ENCODE measurements around the gene ANKRD13D.

Gene ANKRD13D

GRCh38 chr11:67262731-67263675 lies 26.1 kb upstream of the ANKRD13D start:
- peak; percentile 85 for DNase-seq

- DNase-seq, result no peak
These were observed 24.8 kb upstream of the ANKRD13D start for GRCh38 chr11:67264260-67264659.

GRCh38 chr11:67264877-67265632 lies 24.0 kb upstream of the ANKRD13D start:
- DNase-seq, result no peak

DNA sequence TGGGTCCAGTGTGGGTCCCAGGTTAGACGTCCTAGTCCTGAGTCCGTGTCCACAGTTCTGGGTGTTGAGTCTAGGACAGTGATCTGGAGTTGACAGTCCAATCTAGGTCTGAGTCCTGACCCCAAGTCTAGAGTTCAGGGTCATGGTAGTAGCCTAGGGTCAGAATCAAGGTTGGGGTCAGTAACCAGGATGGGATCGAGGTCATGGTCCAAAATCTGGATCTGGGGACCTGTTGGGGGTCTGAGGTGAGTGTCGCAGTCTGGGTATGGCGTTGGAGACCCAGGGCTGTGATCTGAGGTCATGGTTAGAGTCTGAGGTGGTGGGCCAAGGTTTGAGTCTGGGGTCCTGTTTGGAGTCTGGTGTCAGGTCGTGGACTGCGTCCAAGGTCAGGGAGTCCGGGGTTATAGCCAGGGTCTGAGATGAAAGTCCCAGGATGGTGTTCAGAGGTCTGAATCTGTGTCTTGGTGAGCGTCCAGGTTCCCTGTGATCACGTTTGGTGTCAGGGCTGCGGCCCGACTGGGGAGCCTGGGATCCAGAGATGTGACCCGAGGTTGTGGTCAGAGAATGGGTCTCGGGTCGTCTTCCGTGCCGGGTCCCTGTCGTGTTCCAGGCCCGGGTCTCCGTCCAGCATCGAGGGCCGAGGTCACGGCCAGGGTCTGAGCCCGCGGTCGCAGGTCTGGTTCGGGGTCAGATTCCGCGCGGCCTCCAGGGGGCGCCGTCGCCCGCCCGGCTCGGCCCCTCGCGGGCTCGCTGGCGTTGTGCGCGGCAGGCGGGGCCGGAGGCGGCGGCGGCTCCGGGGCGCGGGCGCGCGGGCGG lies 23.3 kb upstream of the ANKRD13D start:
- DNase-seq, result peak; percentile 86

GRCh38 chr11:67266449-67267187 lies 22.5 kb upstream of the ANKRD13D start, which contains the start of gene GRK2:
TSS of gene GRK2 (plus strand) at chr11:67266473. CDS start at chr11:67266700, 227 bp downstream.
- DNase-seq, result no peak

- peak; percentile 59 for DNase-seq
These were observed 21.7 kb upstream of the ANKRD13D start for GRCh38 chr11:67267188-67268080.

DNA sequence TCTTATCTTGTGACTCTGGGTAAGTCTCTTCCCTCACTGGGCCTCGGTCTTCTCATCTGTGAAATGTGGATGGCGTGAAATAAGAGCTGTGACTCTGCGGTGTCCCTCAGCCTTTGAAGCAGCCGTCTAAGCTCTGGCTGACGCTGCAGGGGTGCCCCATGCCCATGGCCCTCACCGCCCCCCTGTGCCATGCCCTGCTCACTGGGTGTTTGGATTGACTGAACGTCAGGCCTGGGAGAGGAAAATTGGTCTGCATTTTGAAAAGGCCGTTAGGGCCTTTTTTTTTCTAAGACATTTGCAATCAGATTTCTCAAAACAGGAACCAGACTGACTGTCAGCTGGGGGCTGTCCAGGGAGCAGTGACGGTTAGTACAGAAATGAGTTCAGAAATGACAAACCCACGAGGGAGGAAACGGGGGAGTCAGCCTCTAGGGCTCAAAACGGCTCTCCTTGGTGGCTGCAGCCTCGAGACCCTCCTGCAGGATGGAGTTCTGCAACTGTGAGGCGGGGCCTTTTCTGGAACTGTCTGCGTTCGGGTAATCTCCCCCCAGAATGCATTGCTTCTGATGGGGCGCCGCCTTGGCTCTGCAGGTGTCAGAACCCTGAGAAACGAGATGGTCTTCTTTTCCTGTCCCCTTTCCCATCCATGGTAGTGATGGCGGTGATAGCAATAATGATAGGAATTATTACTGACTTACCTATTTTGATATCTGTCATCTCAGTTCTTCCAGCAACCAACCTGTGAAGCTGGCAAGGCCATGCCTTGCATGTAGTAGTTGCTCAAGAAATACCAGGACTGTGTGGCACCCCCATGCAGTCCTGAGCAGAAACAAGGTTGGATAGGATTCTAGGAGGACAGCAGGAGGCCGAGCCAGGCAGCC lies 20.8 kb upstream of the ANKRD13D start:
- peak; percentile 83 for DNase-seq

DNA sequence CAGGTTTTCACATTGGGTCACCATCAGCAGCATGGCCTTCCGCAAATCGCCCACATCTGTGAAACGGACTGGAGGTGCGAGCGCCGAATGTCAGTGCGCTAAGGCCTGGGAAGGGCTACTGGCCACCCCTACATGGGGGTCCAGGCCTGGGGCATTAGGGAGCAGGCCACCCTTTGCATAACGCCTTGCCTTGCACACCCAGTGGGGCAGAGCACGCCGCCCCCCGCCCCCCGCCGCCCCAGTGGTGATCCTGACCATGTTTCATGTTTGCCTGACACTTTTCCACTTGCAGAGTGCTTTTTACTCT lies 20.2 kb upstream of the ANKRD13D start:
- DNase-seq, result no peak

GRCh38 chr11:67269401-67270255 lies 19.5 kb upstream of the ANKRD13D start:
- no peak for DNase-seq

DNA sequence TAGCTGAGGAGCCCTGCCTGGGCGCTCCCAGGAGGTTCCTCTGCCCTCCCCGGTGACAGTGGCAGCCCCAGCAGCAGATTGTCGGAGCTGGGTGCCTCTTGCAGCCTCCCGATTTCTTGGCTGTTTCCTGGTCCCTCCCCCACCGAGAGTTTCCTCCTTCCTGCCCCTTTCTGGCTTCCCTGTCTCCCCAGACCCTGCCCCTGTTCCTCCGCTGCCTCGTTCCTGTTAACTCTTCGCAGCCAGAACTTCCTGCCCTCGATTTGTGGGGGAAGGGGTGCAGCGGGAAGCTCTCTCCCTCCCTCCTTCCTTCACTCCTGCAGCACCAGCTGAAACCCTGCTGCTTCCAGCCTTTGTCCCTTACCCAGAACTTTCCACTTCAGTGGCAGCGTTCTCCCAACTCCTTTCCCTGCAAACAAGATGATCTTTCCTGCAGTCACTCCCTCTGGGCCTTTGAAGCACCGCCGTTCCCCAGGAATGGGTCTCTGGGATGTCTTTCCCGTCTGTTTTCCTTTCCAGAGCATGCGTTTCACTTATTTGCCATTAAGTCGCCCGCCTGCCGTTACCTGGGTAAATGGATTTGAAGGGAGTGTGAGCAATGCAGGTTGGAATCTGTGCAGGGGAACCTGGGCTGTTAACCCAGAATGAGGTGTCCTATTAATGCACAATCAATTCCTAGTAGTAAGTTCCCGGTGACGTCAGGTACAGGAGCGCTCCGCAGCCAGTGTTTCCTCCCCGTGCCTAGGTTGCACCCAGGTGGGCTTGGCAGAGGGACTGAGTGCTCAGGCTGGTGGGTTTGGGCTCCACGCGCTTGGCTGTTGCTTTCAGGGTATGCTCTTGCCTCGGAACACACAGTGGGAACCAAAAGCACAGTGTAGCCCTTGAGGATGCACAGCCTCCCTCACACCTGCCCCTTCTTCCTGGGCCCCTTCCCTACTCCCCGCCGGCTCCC lies 18.6 kb upstream of the ANKRD13D start:
- no peak for DNase-seq

DNA sequence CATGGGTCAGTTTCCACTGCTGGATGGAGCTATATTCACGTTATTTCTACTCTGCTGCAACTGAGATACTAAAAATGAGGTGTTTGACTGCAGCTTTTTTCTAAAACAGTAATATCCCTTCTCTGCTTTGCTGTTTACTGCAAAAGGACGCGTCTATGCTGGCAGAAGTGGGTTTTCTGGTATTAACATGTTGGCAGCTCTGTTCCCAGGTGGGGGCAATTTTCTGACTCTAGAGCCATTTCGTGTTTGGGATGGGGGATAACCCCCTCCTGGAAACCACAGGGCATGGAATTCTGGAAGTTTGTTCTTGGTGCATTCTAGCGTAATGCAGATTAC lies 17.9 kb upstream of the ANKRD13D start:
- DNase-seq, result no peak

DNA sequence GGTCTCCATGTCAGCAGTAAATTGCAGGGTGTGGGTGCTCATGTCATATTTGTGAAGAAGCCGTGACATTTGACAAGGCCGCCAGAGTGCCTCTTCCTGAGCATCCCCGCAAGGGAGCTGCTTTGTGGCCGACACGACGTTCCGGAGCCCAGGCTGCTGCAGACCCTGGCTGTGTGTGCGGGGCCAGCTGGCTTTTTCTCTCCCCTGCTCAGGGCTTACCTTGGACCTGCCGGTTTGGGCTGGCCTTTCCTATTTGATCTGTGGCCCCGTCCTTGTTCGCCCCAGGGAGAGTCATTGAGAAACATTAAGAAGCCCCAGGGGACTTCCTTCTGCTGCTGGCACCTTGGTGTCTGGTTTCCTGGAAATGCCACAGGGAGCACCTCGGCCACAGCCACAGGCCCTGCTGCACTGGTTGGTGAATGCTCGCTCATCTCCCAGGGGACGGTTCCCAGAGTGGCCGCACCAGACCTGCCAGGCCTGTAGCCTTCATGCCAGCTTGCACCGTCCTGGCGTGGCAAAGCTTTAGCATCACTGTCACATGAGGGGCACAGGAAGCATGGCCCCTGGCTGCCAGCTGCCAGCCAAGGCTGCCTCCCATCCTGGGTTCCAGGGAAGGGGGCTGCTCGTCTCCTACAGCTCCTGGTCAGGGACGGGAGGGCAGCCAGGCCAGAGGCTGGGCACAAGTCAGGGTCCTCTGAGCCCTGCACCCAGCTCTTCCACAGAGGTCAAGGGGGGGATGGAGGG lies 17.4 kb upstream of the ANKRD13D start:
- peak; percentile 81 for DNase-seq

- no peak for DNase-seq
These were observed 16.5 kb upstream of the ANKRD13D start for GRCh38 chr11:67272327-67273259.

DNA sequence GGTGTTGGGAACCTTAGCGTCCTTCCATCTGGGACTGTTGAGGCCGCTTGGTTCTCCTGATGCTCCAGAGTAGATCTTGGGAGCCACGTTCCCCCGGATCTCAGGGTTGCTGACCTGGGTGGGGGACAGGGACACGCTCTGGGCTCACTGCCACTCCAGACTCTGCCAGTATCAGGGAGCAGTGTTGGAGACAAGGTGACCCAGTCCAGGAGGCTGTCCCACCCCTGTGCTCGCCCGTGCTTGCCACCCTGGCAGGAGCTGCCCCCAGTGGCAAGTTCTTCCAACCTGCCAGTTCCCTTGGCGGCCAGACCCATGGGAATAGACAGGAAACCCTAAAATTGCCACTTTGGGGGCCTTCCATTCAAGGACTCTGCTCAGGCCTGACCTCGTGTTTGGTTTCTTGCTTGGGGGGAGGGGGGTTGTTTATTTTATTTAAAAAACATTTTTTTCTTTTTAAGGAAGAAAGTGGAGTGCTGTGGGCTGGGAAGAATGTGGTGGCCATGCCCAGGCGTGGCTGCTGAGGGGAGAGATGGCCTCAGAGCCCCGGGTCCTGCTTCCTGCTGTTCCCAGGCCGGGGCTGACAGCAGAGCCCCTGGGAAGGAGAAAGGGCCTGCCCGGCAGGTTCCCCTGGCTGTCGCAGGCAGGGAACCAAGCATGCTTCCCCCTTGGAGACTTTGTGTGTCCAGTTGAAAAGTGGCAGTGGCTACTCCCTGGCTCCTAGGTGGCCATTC lies 15.7 kb upstream of the ANKRD13D start:
- no peak for DNase-seq

DNA sequence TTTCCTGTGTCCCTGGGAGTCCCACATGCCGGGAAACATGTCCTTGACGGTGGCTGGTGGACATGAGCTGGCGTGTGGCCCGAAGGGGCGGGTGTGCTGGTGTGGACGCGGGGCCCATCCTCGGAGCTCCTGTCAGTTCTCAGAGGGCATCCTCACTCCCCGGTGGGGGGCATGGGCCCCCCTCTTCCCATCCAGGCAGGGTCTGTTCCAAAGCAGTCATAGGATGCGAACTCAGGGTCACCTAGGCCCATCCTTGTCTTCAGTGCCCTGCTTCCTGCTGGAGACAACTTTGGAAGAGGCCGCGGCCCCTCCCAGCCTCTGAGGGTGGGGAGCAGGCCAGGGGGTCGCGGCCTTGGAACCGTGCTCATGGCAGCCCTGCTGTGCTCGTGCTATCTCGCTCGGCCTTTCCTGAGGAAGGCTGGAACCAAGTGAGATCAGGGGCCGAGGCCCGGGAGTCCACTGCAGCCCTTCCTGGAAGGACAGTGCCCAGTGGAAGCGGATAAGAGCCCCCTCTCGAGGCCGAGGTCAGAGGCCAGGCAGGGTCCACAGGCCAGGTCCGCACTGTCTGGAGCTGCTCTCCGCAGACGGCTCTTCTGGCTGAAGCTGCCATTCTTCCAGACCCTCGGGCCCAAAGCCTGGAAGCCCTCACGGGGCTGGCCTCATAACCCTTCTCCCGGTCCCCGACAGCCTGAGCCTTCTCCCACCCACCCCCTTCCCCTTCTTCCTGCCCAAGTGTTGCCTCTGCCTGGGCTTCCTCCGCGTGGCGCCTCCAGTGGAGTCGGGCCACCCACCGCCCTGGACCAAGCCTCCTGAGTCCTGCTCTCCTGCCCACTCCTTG lies 14.1 kb upstream of the ANKRD13D start:
- DNase-seq, result no peak

Measured in stimulated activated CD8-positive, alpha-beta memory T cell treated with anti-CD3 and anti-CD28 coated beads, Interleukin-4, amount 100 ng/mL, for 48 hours (primary cell).